Esophagus muscularis mucosa (tissue), 3 donors: ENCODE data around the gene FASTK.
A peak's percentile ranks its signal among the peaks of the same experiment; 100 is the strongest.

Experiments used
- CTCF ChIP-seq, 3 experiments: fragments of 200-600 bp in 2 of 3; fragments of 450-650 bp in 1 of 3; sonication (generic) in 2 of 3; IDR thresholded peaks; one replicate each; pipeline ENCODE4 v1.5.1; 2017 to 2019; ENCODE audit warnings: antibody characterized with exemption in 3 of 3, mild to moderate bottlenecking in 2 of 3, moderate library complexity in 1 of 3
- POLR2A ChIP-seq: fragments of 450-650 bp; IDR thresholded peaks from one replicate; pipeline ENCODE4 v1.6.1; 2017; ENCODE audit warnings: antibody characterized with exemption, moderate library complexity, mild to moderate bottlenecking, low read depth

DNA sequence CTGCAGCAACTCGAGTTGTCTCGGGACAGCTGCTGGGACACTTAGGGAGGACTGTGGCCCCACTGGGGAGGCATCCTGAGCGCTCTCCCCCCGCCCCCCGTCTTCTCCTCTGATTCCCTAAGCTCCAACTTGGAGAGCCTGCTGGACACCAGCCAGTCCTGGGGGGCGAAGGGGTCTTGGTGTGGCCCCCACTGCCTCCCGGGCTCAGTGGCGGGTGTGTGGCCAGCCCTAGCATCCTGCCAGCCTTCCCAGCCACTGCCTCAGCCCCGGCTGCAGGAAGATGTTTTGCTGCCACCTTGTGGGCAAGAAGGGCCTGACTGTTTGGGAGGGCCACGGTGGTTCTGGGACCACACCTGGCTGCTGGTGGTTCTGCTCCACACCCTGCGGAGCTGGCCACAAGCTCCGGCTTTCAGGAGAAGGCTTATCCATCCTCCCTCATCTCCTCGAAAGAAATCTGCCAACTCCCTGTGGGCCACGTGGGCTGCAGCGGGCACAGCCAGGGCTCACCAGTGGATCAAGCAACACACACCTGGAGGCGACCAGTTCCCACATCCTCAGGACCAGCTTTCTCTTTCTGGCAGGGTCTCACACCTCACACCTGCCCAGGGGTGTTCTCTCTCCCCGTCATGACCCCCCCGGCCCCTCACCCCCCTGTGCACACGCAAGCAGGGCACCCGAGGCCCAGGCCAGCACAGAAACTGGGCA is 30.5 kb upstream of the FASTK start:
- TF ChIP-seq POLR2A (no peak), CTCF (IDR thresholded peaks at IDR 0.05) (peak; percentile 88 to 96 (median 88))
